HG02852 (cell line): ENCODE data around the gene MAD1L1.

Experiments
- ATAC-seq: cut with Tn5 transposase; IDR thresholded peaks from one replicate; pipeline ENCODE4 v1.9.1; 2021; ENCODE audit warnings: mild to moderate bottlenecking, moderate library complexity; ENCODE audit not compliant: unreplicated experiment

MAD1L1 gene

DNA sequence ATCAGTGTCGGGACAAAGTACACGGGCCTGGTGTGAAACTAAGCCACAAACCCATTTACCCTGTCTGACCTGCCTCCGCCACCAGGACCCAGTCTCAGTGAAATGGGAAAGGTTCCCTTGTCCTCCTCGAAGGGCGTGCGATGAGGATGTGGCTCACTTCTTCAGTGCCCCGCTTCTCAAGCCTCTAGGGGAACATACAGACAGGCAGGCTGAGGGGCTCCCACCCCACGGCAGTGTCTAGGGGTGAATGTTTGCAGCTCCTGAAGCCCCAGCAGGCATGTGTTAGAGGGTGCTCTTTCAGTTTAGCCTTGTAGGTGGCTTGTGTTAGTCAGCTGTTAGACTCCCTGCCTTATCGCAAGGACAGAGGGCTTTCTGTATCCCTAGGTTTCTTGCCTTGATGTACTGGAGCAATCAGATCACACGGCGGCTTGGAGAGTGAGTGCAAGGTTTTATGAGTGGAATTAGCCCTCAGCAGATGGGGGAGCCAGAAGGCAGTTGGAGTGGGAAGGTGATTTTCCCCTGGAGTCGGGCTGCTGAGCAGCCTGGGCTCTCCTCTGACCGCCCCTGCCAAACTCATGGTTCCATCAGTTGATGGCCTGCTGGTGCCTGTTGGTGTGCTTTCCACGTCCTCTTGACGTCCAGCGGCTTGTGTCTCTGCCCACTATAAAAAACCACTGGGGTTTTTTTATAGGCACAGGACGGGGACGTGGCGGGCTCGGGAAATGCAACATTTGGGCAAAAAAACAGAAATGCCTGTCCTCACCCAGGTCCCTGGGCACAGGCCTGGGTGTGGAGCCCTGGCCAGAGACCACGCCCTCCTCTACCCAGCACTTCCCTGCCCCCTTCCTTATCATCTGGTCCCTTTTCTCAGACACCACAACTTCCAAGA, 10.0 kb upstream of the MAD1L1 start:
- ATAC-seq: no peak

DNA sequence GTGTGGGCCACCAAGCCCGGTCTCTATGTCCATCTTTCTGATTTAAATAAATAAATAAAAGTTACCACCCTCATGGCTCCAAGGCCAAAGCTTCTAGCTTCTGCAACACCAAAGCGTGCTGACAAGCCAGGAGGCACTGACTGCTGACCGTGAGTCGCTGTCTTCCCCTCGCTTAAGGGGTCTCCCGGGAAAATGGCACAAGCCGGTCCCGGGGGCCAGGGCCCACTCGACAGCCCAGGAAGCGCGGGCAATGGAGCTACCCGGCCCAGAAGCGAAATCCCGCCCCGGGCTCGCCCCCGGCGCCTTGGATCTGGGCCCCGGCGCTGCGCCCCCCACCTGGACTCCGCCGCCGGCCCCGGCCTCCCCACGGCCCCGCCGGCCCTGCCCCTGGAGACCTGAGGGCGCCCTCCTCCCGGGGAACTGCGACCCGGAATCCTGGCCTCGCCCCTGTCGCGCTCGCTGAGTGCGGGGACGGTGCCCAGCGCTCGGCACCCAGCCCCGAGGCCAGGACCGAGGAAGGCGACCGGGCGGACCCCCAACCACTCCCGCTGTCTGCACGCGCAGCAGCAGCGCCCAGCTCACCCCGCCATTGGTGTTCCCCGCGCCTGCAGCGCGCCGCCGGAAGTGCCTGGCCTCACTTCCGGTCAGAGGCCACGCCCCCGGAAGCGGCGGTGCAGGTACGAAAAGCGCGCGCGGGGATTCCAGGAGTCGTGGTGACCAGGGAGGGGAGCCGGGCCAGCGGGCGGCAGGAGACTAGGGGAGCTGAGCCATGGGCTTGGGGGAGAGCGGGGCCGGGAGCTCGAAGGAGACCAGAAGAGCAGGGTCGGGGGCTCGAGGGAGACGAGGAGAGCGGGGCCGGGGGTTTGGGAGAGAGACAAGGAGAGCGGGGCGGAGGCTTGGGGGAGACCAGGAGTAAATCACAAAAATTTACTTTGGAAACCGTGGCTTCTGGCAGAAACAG, 9.1 kb upstream of the MAD1L1 start, which contains the start of the genes MRM2 and NUDT1:
Gene MRM2 (minus strand): TSS at position 626 of the 961 bp plus-strand sequence. CDS start 36 bp downstream, at position 590.
Gene NUDT1 (plus strand): TSS at position 647 of the 961 bp plus-strand sequence. CDS start 2,349 bp downstream, outside the sequence.
- peak; percentile 68 for ATAC-seq

DNA sequence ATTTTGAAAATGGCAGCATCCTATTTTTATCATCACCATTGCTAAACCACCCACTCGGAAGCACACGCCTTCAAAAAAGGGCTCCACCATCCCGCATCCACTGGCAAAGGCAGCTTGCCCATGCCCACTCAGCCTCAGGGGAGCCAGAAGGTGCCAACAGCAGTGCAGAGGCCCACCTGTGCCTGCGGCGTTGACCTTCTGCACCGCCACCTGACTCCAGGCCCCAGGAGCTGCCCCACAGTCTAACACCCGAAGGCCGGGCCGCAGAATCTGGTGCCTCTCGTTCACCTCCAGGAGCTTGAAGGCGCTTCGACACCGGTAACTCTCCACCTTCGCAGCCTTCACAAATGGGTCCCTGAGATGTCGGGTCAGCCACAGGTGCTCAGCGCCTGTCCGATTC, 6.5 kb upstream of the MAD1L1 start:
- ATAC-seq: no peak

DNA sequence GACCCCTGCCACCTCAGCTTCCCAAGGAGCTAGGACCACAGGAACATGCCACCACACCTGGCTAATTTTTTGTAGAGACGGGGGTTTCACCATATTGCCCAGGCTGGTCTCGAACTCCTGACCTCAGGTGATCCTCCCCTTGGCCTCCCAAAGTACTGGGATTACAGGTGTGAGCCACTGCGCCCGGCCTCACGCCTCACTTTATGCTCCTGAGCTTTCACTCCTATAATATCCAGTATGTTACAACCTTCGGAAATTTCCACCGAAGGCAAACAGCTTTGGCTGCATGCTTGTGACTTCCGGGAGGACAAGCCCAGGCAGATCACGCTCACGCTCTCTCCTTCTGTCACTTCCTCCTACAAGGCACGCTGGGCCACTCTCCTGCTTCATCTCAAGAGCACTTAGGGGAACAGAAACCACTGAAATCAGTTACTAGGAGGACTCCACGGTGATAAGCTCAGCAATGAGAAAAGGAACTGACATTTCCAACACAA, 4.4 kb upstream of the MAD1L1 start:
- peak; percentile 61 for ATAC-seq

DNA sequence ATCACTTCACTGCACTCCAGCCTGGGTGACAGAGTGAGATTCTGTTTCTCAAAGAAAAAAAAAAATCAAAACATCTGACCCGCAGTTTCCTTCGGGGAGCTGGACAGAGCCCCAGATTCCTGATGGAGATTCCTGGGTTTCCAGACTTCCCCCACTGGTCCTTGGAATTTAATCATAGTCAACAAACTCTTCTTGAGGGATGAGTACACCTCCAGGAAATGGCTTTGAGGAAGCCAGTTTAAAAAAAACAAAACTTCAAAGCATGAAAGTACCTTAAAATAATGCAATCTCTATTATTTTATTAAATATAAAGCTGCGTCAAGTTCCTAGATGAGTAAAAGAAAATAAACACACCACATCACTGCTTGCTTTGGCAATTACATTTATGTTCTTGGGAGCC, 1.2 kb upstream of the MAD1L1 start:
- ATAC-seq: no peak

DNA sequence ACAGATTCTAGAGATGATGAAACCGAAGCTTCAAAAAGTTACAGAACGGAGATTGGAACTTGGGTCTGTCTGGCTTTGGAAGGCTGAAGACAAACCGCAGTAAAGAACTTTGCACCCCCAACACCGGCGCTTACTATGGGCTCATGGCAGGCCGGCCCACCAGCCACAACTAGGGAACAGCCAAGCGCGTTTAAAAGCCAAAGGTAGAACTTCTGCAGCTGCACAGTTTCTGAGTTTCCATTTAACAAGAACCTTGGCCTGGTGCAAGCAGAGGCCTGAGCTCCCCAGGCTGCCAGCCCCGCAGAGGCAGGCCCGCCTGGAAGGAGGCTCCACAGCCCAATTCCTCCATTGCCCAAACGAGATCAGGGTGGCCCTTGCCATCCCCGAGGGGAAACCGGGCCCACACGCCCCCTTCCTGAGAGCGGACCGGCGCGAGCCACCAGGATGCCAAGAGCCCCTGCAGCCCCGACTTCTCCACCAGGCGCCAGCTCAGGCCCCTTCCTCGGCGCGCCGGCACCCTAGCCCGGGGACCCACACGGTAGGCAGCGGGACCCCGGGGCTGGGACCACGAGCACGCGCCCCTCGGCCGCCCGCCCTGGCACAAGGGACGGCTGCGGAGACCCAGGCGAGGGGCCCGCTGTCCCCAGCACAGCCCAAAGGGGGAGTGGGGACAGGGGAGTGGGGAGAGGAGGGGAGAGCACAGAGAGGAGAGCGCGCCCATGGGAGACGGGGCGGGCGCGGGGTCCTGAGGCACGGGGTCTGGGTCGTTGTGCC, 566 bp downstream of the MAD1L1 start:
- ATAC-seq: peak; percentile 31

DNA sequence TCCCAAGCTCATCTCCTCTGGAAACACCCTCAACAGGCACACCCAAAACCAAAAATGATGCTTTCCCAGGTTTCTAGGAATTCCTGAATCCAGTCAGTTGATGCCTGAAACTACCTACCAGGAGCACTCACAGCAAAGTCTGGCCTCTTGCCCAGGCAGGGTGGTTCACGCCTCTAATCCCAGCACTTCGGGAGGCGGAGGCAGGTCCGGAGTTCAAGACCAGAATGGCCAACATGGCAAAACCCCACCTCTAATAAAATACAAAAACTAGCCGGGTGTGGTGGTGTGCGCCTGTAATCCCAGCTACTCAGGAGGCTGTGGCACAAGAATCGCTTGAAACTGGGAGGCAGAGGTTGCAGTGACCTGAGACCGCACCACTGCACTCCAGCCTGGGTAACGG, 1.9 kb downstream of the MAD1L1 start:
- no peak for ATAC-seq

DNA sequence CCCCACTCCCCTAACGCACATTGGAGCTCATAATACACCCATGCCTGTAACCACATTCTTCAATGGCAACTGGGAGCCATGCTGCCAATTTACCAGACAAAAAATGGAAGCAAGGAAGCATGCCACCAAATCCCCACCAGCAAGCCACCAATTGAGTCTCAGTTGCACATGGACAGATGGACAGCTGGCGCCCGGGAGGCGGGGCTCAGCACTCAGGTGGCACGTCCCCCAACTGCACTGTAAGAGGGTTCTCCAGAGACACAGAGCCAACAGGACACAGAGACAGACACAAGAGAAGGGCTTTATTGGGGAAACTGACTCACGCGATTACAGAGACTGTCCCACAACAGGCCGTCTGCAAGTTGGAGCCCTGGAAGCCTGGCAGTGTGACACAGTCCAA, 2.5 kb downstream of the MAD1L1 start:
- no peak for ATAC-seq

DNA sequence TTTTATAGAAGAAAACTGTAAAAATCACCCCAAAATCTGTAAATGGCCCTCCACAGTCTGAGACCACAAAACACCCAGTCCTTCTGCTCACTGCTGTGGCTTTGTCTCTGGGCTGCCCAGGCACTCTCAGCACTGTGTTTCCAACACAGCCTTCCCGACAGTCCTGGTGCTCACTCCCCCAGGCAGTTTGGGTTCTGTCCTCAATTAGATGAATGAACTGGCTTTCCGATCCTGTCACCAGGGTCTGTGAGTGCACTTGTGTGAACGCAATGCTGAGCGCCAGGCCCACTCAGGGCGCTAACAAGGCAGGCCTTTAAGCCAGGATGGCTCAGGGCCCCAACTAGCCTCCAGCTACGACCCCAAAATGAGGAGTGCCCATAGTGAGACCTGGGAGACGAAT, 3.3 kb downstream of the MAD1L1 start:
- ATAC-seq: no peak

DNA sequence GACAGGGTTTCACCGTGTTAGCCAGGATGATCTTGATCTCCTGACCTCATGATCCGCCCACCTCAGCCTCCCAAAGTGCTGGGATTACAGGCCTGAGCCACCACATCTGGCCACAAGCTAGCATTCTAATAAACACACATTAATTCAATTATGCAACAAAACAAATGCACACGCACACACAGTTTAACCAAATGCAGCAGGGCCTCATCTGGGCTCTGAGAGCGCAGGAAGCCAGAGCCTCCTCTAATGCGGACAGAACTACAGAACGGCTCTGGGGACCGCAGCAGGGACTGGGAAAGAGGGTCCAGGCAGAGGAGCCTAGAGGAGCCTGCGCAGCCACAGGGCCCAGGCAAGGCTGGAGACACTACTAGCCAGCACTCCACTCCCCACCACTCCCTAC, 3.8 kb downstream of the MAD1L1 start:
- ATAC-seq: no peak

DNA sequence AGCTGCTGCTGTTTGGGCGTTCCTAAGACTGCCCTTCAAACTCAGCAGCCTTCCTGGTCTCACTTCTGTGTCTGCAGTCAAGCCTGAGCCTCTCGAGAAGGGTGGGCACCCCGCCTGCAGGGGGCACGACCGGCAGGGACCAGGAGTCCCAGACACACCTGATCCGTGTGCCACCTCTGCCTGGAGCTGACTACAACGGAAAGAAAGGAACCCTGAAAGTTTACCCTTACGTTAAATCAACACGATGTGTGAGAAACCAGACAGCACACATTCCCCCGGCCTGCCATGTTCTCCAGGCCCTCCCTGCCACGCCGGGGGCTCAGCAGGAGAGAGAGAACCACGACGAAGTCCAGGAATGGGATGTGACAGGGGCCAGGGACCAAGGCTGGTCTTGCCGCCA, 5.0 kb downstream of the MAD1L1 start:
- no peak for ATAC-seq

DNA sequence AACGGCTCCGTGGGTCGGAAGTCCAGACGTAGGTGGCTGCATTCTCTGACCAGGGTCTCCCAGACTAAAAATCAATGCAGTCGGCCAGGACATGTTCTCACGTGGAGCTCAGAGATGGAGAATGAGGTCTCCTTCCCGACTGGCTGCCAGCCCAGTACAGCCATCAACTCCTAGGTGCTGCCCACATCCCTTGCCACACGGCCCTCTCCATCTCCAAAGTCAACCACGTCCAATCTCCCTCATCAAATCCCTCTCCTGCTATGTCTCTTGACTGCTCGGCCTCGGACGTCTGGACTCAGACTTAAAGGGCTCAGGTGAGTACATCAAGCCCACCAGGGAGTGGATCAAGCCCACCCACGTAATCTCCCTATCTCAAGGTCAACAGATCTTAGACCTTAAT, 6.9 kb downstream of the MAD1L1 start:
- no peak for ATAC-seq

DNA sequence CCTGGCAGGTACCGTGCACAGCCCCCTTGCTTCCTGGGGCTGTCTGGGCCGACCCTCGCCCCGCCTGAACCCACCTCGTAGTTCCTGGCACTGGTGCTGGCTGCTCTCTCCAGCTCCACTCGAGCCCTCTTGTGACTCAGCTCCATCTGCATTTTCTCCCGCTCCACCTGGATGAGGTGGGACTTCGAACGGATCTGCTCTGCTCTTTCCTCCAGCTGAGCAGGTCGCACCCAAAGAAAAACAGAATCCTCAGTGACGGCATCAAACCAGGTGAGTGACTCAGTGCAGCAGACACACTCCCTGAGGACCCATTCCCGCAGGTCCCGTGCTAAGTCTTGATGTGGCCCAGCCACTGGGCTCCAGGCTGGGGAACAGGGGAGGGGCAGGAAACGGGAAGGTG, 7.4 kb downstream of the MAD1L1 start:
- no peak for ATAC-seq

DNA sequence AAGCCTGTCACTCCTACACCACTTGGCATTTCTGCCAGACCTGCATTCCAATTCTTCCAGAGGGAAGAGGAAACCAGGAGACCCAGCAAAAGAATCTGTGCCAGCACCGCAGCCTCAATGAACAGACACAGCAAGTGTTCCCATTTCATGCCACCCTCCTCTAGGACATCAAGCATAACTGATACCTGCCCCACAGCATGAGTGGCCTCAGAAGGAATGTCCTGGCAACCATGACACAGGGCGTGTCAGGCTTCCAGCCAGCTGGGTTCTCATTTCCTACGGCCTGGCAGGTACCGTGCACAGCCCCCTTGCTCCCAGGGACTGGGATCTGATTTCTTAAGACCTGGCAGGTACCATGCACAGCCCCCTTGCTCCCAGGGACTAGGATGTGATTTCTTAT, 7.8 kb downstream of the MAD1L1 start:
- no peak for ATAC-seq

DNA sequence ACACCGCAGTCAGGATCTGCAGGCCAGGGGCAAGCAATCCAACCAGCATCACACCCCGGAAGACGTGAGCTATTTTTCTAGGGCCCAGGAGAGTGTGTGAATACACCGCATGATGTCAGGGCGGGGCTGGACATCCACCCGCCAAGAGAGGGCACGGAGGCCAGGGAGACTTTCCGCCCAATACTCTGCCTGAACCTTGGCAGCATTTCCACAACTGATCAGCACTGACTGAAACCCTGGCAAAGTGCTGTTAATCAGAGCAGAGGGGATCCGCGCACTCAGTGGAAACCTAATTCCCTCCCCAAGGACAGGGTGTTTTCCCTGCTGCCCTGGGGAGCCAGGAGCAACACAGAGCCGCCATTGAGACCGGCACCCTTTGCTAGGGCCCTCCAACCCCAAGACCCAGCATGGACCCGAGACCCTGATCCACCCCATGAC, 8.2 kb downstream of the MAD1L1 start:
- no peak for ATAC-seq

DNA sequence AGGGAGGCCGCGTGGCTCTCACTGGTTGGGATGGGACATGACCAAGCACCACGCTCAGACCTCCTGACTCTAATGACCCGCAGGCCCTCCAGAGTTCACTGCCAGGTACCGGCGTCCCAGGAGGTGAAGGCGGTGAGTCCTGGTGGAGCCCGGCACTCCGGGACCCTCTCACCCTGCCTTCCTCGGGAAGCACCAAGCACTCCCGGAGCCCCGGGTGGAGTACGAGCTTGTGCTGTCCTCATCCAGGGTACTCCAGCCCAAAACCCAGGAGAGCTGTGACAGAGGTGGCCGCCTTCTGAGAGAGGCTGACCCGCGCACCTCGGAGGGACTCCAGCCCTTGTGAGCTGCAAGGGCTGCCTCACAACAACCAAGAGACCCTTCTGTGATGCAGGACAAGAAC, 9.4 kb downstream of the MAD1L1 start:
- no peak for ATAC-seq

DNA sequence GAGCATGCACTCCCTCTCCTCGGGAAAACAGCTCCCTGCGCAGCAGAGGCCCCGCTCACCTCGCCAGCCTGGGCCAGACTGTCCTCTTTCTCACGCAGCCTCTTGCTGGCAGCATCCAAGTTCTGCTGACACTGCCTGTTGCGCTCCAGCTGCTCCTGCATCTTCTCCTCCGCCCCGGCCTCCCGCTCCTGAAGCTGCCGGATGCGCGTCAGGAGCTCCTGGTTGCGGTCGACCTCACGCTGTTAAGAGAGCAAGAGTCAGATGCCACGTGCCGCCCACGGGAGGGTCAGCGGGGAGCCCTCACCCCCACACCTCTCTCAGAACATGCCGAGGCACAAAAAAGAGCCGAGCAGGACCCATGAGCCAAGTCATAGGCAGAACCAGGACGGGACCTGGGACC, 10.2 kb downstream of the MAD1L1 start:
- ATAC-seq: no peak

DNA sequence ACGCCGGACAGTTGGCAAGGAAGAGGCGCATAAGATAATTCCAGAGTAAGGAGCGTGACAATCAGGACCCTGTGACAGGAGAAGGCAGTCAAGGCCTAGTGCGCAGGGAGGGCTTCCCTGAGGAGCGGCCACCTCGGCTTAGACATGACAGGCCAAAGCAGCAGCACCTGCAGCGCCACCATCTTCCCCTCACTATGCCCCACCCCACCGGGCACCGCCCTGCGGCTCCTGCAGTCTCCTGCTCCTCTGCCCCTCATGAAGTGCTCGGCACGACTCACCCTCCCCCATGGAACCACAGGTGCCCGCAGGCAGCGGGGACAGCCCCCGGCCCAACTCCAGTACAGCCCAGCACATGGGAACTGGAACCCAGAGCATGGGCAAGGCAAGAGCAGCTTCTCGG, 11.8 kb downstream of the MAD1L1 start:
- no peak for ATAC-seq

DNA sequence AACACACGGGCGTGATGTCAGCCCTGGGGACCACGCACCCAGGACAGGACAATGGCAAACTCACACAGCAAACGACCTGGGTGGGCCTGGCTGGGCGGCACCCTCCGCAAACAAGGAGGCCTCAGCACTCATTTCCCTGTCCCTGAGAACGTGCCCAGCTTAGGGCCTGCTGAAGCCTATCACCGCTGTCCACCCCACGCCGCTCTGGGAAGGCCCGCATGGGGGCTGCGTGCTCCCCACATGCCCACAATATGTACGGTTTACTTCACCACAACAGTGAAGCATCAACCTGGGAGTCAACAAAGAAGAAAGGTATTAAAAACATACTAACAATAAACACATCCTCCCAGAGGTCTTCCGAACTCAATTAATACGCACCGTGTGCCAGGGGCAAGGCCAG, 12.2 kb downstream of the MAD1L1 start:
- ATAC-seq: no peak

DNA sequence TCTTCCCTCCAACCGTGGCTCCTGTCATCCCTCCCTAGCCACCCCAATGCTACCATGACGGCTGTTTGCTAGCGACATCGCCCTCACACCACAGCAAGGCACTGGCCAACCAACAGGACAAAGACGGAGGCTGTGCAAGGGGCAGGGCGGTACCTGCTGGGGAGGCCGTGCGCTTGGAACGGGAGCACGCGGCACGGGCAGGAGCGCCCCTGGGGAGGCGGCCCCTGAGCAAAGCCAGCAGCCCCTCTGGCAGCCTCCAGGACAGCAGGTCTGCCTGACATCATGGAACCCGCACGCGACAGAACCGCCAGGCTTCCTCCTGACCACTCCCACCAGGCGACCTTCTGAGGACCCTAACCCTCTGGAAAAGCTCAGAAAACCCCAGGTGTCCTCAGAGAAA, 12.7 kb downstream of the MAD1L1 start:
- no peak for ATAC-seq

DNA sequence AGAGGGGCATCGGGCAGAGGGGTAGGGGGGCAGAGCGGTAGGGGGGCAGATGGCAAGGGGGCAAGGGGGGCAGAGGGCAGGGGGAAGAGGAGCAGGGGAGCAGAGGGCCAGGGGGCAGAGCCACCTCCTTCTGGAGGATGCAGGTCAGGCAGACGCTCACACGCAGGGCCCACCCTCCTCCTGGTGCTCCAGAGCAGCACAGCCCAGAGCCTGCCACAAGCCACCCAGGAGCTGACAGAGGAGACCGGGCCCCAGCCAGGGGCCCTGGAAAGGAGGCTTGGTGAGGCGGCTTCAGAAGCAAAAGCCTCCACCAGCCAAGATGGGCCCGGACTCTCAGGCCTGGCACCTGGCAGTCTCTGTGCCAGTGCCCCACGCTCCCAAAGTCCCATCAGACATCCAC, 13.1 kb downstream of the MAD1L1 start:
- ATAC-seq: no peak
